Measurements from ENCODE around the gene SAMD7. TPM values are rescaled to one million over a fixed set of nuclear protein-coding genes. Genes with fewer than 3 reads are reported as not detected.

SAMD7 gene
- total and polyA plus RNA-seq, 2 of the 13 experiments (the other 11 are each of a cell fraction or from before 2014, with no cell fraction given), result not detected

DNA sequence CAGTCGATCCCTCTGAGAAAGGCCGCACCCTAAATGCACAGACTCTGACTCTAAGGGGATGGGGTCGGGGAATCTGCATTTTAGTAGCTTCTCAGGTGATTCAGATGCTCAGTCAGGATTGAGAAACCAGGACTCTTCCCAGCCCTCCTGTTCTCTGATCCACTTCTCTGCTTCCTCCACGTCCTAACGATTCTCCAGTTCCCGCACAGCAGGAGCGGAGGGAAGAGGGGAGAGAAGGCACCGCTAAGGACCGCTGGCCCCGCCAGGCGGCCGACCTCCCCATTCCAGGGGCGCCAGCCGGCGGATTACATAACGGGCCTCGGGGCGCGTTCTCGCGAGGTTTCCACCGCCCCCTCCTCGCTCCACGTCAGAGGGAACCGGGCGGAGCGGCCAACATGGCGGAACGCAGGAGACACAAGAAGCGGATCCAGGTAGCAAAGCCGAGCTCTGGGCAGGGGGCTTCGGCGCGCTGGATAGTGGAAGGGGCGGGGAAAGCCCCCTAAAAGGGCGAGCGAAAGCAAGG, 55.1 kb downstream of the SAMD7 start, which contains the start of gene SEC62 (continued):
- TF ChIP-seq, protein P1, sequence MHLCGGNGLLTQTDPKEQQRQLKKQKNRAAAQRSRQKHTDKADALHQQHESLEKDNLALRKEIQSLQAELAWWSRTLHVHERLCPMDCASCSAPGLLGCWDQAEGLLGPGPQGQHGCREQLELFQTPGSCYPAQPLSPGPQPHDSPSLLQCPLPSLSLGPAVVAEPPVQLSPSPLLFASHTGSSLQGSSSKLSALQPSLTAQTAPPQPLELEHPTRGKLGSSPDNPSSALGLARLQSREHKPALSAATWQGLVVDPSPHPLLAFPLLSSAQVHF (CRISPR knock-in tag; IDR thresholded peaks at IDR 0.05), result peak; percentile 80
- TF ChIP-seq ZMAT3 (CRISPR knock-in tag; conservative IDR thresholded peaks at IDR 0.05), result peak; percentile 88
- TF ChIP-seq, protein P2, sequence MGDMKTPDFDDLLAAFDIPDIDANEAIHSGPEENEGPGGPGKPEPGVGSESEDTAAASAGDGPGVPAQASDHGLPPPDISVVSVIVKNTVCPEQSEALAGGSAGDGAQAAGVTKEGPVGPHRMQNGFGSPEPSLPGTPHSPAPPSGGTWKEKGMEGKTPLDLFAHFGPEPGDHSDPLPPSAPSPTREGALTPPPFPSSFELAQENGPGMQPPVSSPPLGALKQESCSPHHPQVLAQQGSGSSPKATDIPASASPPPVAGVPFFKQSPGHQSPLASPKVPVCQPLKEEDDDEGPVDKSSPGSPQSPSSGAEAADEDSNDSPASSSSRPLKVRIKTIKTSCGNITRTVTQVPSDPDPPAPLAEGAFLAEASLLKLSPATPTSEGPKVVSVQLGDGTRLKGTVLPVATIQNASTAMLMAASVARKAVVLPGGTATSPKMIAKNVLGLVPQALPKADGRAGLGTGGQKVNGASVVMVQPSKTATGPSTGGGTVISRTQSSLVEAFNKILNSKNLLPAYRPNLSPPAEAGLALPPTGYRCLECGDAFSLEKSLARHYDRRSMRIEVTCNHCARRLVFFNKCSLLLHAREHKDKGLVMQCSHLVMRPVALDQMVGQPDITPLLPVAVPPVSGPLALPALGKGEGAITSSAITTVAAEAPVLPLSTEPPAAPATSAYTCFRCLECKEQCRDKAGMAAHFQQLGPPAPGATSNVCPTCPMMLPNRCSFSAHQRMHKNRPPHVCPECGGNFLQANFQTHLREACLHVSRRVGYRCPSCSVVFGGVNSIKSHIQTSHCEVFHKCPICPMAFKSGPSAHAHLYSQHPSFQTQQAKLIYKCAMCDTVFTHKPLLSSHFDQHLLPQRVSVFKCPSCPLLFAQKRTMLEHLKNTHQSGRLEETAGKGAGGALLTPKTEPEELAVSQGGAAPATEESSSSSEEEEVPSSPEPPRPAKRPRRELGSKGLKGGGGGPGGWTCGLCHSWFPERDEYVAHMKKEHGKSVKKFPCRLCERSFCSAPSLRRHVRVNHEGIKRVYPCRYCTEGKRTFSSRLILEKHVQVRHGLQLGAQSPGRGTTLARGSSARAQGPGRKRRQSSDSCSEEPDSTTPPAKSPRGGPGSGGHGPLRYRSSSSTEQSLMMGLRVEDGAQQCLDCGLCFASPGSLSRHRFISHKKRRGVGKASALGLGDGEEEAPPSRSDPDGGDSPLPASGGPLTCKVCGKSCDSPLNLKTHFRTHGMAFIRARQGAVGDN (CRISPR knock-in tag; IDR thresholded peaks at IDR 0.05), result peak; percentile 85
- no peak; the same call in 1 of the 2 replicates for TF ChIP-seq HMG20A (CRISPR knock-in tag; IDR thresholded peaks at IDR 0.05; ENCODE audit: borderline replicate concordance)
- peak; percentile 74 for TF ChIP-seq BCL6 (CRISPR knock-in tag; IDR thresholded peaks at IDR 0.05)
- no peak for TF ChIP-seq ZNF260 (CRISPR knock-in tag; IDR thresholded peaks at IDR 0.05; ENCODE audit: borderline replicate concordance, low read depth)
- TF ChIP-seq GPN1 (CRISPR knock-in tag; IDR thresholded peaks at IDR 0.05; ENCODE audit: borderline replicate concordance), result no peak
- TF ChIP-seq ZNF768 (CRISPR knock-in tag; IDR thresholded peaks at IDR 0.05), result peak; percentile 51; the same call in 1 of the 2 replicates
- peak; percentile 92 for TF ChIP-seq IRX3 (CRISPR knock-in tag; IDR thresholded peaks at IDR 0.05; ENCODE audit: borderline replicate concordance, low read depth)
- TF ChIP-seq GATAD1 (CRISPR knock-in tag; IDR thresholded peaks at IDR 0.05), result peak; percentile 87
- peak; percentile 95 for TF ChIP-seq NFKB2 (CRISPR knock-in tag; IDR thresholded peaks at IDR 0.05; ENCODE audit: borderline replicate concordance)
- TF ChIP-seq, protein P3, sequence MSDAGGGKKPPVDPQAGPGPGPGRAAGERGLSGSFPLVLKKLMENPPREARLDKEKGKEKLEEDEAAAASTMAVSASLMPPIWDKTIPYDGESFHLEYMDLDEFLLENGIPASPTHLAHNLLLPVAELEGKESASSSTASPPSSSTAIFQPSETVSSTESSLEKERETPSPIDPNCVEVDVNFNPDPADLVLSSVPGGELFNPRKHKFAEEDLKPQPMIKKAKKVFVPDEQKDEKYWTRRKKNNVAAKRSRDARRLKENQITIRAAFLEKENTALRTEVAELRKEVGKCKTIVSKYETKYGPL (CRISPR knock-in tag; IDR thresholded peaks at IDR 0.05), result peak; percentile 99
- no peak; the same call in 1 of the 2 replicates for TF ChIP-seq DNMT3B (CRISPR knock-in tag; conservative IDR thresholded peaks at IDR 0.05)
- TF ChIP-seq, protein P4, sequence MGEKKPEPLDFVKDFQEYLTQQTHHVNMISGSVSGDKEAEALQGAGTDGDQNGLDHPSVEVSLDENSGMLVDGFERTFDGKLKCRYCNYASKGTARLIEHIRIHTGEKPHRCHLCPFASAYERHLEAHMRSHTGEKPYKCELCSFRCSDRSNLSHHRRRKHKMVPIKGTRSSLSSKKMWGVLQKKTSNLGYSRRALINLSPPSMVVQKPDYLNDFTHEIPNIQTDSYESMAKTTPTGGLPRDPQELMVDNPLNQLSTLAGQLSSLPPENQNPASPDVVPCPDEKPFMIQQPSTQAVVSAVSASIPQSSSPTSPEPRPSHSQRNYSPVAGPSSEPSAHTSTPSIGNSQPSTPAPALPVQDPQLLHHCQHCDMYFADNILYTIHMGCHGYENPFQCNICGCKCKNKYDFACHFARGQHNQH (CRISPR knock-in tag; IDR thresholded peaks at IDR 0.05), result peak; percentile 66; the same call in 1 of the 2 replicates
- TF ChIP-seq CREM (IDR thresholded peaks at IDR 0.05), result peak; percentile 83
- TF ChIP-seq CREM (CRISPR knock-in tag; IDR thresholded peaks at IDR 0.05), result peak; percentile 53; the same call in 1 of the 2 replicates
- TF ChIP-seq NCOA1 (CRISPR knock-in tag; IDR thresholded peaks at IDR 0.05), result no peak
- TF ChIP-seq TAF1 (CRISPR knock-in tag; IDR thresholded peaks at IDR 0.05), result peak; percentile 96
- TF ChIP-seq ATF7 (IDR thresholded peaks at IDR 0.05), result no peak
- TF ChIP-seq ATF7 (CRISPR knock-in tag; IDR thresholded peaks at IDR 0.05), result no peak
- TF ChIP-seq, protein P5, sequence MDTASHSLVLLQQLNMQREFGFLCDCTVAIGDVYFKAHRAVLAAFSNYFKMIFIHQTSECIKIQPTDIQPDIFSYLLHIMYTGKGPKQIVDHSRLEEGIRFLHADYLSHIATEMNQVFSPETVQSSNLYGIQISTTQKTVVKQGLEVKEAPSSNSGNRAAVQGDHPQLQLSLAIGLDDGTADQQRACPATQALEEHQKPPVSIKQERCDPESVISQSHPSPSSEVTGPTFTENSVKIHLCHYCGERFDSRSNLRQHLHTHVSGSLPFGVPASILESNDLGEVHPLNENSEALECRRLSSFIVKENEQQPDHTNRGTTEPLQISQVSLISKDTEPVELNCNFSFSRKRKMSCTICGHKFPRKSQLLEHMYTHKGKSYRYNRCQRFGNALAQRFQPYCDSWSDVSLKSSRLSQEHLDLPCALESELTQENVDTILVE (CRISPR knock-in tag; IDR thresholded peaks at IDR 0.05), result peak; percentile 92
- TF ChIP-seq KAT7 (CRISPR knock-in tag; IDR thresholded peaks at IDR 0.05; ENCODE audit: borderline replicate concordance), result peak; percentile 59; the same call in 1 of the 2 replicates
- peak; percentile 38; the same call in 1 of the 2 replicates for TF ChIP-seq TP53 (CRISPR knock-in tag; conservative IDR thresholded peaks at IDR 0.05)
